ENCODE results near the gene RPL3. TPM values are rescaled to one million over a fixed set of nuclear protein-coding genes. Genes with fewer than 3 reads are reported as not detected.

RPL3 gene
- total RNA-seq, 2 experiments from 2014 or later, result 1,526 to 1,529 TPM

- DNase-seq, result peak; percentile 58
Observed at GRCh38 chr22:39318507-39319283, 728 bp downstream of the RPL3 start.

GRCh38 chr22:39317775-39318506 lies 1.5 kb downstream of the RPL3 start:
- peaks cover 67% of the 10 kb centered on the region for H3K36me3 Mint-ChIP-seq (ENCODE audit: low read depth)
- no peaks in the 10 kb centered on the region for H3K27me3 Mint-ChIP-seq
- peak overlapping the region; percentile 95 for H3K4me3 Mint-ChIP-seq
- H3K9me3 Mint-ChIP-seq, result no peaks in the 10 kb centered on the region
- POLR2A ChIA-PET, result interaction anchor here (0.7 to 7.4 kb wide), 38 partner anchors 8 to 726 kb away, joined by 3 to 134 read pairs (median 5); partner anchors contain the start of genes ATF4, CBX6, CBX7 and MIEF1
- no peak for DNase-seq
- peaks cover 57% of the 10 kb centered on the region for H3K4me1 Mint-ChIP-seq
- CTCF ChIA-PET, result interaction anchor here (0.6 to 8.1 kb wide), 20 partner anchors 8 to 625 kb away, joined by 3 to 115 read pairs (median 6); partner anchors contain the start of genes ATF4, CBX6, CBX7 and TAB1
- H3K27ac Mint-ChIP-seq, result peak overlapping the region; percentile 96

More at GRCh38 chr22:39318507-39319283, 728 bp downstream of the RPL3 start:
- peak overlapping the region; percentile 96 for H3K27ac Mint-ChIP-seq
- H3K9me3 Mint-ChIP-seq, result no peaks in the 10 kb centered on the region
- H3K4me1 Mint-ChIP-seq, result peaks cover 51% of the 10 kb centered on the region
- peaks cover 59% of the 10 kb centered on the region for H3K36me3 Mint-ChIP-seq (ENCODE audit: low read depth)
- ChIA-PET CTCF (interaction anchor here (0.6 to 8.1 kb wide), 15 partner anchors 8 to 625 kb away, joined by 3 to 115 read pairs (median 4); partner anchors contain the start of genes ATF4, CBX7 and TAB1), POLR2A (interaction anchor here (0.6 to 7.4 kb wide), 56 partner anchors 8 to 859 kb away, joined by 3 to 134 read pairs (median 4); partner anchors contain the start of genes ATF4, CBX6, CBX7 and DMC1)
- no peaks in the 10 kb centered on the region for H3K27me3 Mint-ChIP-seq
- peak overlapping the region; percentile 95 for H3K4me3 Mint-ChIP-seq

GRCh38 chr22:39317084-39317774 lies 2.2 kb downstream of the RPL3 start:
- ChIA-PET POLR2A (interaction anchor here (0.9 to 7.4 kb wide), 24 partner anchors 7 to 561 kb away, joined by 3 to 134 read pairs (median 5); partner anchors contain the start of genes ATF4, CBX6, CBX7 and MIEF1), CTCF (interaction anchor here (1.2 to 8.1 kb wide), 12 partner anchors 10 to 447 kb away, joined by 3 to 115 read pairs (median 10); partner anchors contain the start of genes CBX6, CBX7 and TAB1)
- peaks cover 74% of the 10 kb centered on the region for H3K36me3 Mint-ChIP-seq (ENCODE audit: low read depth)
- DNase-seq, result peak; percentile 58
- peak overlapping the region; percentile 95 for H3K4me3 Mint-ChIP-seq
- H3K9me3 Mint-ChIP-seq, result no peaks in the 10 kb centered on the region
- peaks cover 59% of the 10 kb centered on the region for H3K4me1 Mint-ChIP-seq
- H3K27ac Mint-ChIP-seq, result peak overlapping the region; percentile 96
- H3K27me3 Mint-ChIP-seq, result no peaks in the 10 kb centered on the region

GRCh38 chr22:39316440-39317083 lies 2.9 kb downstream of the RPL3 start:
- Mint-ChIP-seq H3K9me3 (no peaks in the 10 kb centered on the region), H3K4me1 (peaks cover 61% of the 10 kb centered on the region), H3K4me3 (peak overlapping the region; percentile 95), H3K36me3 (ENCODE audit: low read depth) (peaks cover 78% of the 10 kb centered on the region), H3K27ac (peak overlapping the region; percentile 96), H3K27me3 (no peaks in the 10 kb centered on the region)
- POLR2A ChIA-PET, result interaction anchor here (0.9 to 7.4 kb wide), 19 partner anchors 9 to 557 kb away, joined by 3 to 134 read pairs (median 5); partner anchors contain the start of genes ATF4, CBX6, CBX7 and MIEF1
- peak; percentile 84 for DNase-seq
- CTCF ChIA-PET, result interaction anchor here (0.6 to 8.1 kb wide), 18 partner anchors 9 to 548 kb away, joined by 3 to 115 read pairs (median 6); partner anchors contain the start of genes CBX6, CBX7 and TAB1

- CTCF ChIA-PET, result interaction anchor here (0.9 to 8.1 kb wide), 15 partner anchors 11 to 547 kb away, joined by 3 to 115 read pairs (median 6); partner anchors contain the start of genes ATF4 and CBX7
- no peaks in the 10 kb centered on the region for H3K9me3 Mint-ChIP-seq
- H3K27ac Mint-ChIP-seq, result peak overlapping the region; percentile 96
- POLR2A ChIA-PET, result interaction anchor here (0.8 to 7.4 kb wide), 8 partner anchors 9 to 208 kb away, joined by 3 to 134 read pairs (median 5); partner anchors contain the start of genes ATF4 and TAB1
- H3K36me3 Mint-ChIP-seq (ENCODE audit: low read depth), result peaks cover 84% of the 10 kb centered on the region
- no peaks in the 10 kb centered on the region for H3K27me3 Mint-ChIP-seq
- H3K4me3 Mint-ChIP-seq, result peak overlapping the region; percentile 95
- DNase-seq, result no peak
- H3K4me1 Mint-ChIP-seq, result peaks cover 64% of the 10 kb centered on the region
Observed at GRCh38 chr22:39315389-39315788, 4.0 kb downstream of the RPL3 start.

- no peak for DNase-seq
- ChIA-PET CTCF (interaction anchor here (0.8 to 8.1 kb wide), 6 partner anchors 10 to 311 kb away, joined by 3 to 115 read pairs (median 11); partner anchors contain the start of gene ATF4), POLR2A (interaction anchor here (0.8 to 7.4 kb wide), 5 partner anchors 8 to 208 kb away, joined by 3 to 134 read pairs (median 4); no protein-coding TSS in a partner anchor)
- Mint-ChIP-seq H3K36me3 (ENCODE audit: low read depth) (peaks cover 82% of the 10 kb centered on the region), H3K27ac (no peak overlapping the region), H3K4me3 (no peak overlapping the region), H3K4me1 (peaks cover 66% of the 10 kb centered on the region), H3K9me3 (no peaks in the 10 kb centered on the region), H3K27me3 (no peaks in the 10 kb centered on the region)
Observed at GRCh38 chr22:39314251-39314971, 5.0 kb downstream of the RPL3 start.

- peak overlapping the region; percentile 56 for H3K27ac Mint-ChIP-seq
- ChIA-PET POLR2A (interaction anchor here (1.2 to 7.4 kb wide), 3 partner anchors 142 to 209 kb away, joined by 3 to 134 read pairs (median 13); no protein-coding TSS in a partner anchor), CTCF (interaction anchor here (4.5 to 8.1 kb wide), 2 partner anchors 9 to 141 kb away, joined by 24 to 115 read pairs; no protein-coding TSS in a partner anchor)
- DNase-seq, result no peak
- no peak overlapping the region for H3K4me3 Mint-ChIP-seq
- H3K27me3 Mint-ChIP-seq, result no peaks in the 10 kb centered on the region
- peaks cover 71% of the 10 kb centered on the region for H3K4me1 Mint-ChIP-seq
- H3K9me3 Mint-ChIP-seq, result no peaks in the 10 kb centered on the region
- H3K36me3 Mint-ChIP-seq (ENCODE audit: low read depth), result peaks cover 72% of the 10 kb centered on the region
Observed at GRCh38 chr22:39313258-39314001, 6.0 kb downstream of the RPL3 start.

- Mint-ChIP-seq H3K4me3 (no peak overlapping the region), H3K27ac (no peak overlapping the region), H3K4me1 (peaks cover 61% of the 10 kb centered on the region), H3K36me3 (ENCODE audit: low read depth) (peaks cover 62% of the 10 kb centered on the region), H3K27me3 (no peaks in the 10 kb centered on the region), H3K9me3 (no peaks in the 10 kb centered on the region)
- CTCF ChIA-PET, result interaction anchor here (2.6 kb wide), 1 partner anchor 141 kb away, joined by 42 read pairs; no protein-coding TSS in a partner anchor
- POLR2A ChIA-PET, result interaction anchor here (0.6 to 3.6 kb wide), 7 partner anchors 7 to 217 kb away, joined by 3 to 26 read pairs (median 9); partner anchors contain the start of gene RPL3
- DNase-seq, result no peak
Observed at GRCh38 chr22:39312410-39312809, 7.0 kb downstream of the RPL3 start.

GRCh38 chr22:39311592-39312400 lies 7.6 kb downstream of the RPL3 start:
- no peak for DNase-seq
- POLR2A ChIA-PET, result interaction anchor here (0.6 to 3.6 kb wide), 11 partner anchors 7 to 217 kb away, joined by 3 to 26 read pairs (median 4); partner anchors contain the start of genes ATF4 and RPL3
- Mint-ChIP-seq H3K36me3 (ENCODE audit: low read depth) (peaks cover 56% of the 10 kb centered on the region), H3K4me1 (peaks cover 55% of the 10 kb centered on the region), H3K4me3 (no peak overlapping the region), H3K9me3 (no peaks in the 10 kb centered on the region), H3K27ac (no peak overlapping the region), H3K27me3 (no peaks in the 10 kb centered on the region)
- CTCF ChIA-PET, result interaction anchor here (0.7 to 3.4 kb wide), 13 partner anchors 8 to 543 kb away, joined by 3 to 42 read pairs (median 4); partner anchors contain the start of gene RPL3
